ENCODE data around the gene NTMT2.

Gene NTMT2

DNA sequence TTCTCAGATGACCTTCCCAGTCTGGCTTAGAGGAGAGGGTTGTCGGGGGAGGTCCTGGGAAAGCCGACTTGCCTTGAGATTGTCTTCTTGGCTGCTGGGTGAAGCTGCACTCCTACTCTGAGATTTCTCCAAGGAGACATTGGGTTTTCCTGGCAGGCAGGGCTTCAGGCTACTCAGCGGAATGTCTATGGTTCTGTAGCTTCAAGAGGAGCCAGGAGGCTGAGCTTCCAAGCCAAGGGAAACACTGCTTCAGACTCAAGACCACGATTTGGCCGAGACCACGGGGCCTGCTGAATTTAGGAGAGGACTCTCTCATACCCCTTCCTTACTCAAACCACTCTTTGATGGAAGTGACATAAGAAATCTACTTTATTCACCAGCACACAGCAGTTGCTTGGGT, 67.8 kb downstream of the NTMT2 start:
- DNase-seq, result no peak

DNA sequence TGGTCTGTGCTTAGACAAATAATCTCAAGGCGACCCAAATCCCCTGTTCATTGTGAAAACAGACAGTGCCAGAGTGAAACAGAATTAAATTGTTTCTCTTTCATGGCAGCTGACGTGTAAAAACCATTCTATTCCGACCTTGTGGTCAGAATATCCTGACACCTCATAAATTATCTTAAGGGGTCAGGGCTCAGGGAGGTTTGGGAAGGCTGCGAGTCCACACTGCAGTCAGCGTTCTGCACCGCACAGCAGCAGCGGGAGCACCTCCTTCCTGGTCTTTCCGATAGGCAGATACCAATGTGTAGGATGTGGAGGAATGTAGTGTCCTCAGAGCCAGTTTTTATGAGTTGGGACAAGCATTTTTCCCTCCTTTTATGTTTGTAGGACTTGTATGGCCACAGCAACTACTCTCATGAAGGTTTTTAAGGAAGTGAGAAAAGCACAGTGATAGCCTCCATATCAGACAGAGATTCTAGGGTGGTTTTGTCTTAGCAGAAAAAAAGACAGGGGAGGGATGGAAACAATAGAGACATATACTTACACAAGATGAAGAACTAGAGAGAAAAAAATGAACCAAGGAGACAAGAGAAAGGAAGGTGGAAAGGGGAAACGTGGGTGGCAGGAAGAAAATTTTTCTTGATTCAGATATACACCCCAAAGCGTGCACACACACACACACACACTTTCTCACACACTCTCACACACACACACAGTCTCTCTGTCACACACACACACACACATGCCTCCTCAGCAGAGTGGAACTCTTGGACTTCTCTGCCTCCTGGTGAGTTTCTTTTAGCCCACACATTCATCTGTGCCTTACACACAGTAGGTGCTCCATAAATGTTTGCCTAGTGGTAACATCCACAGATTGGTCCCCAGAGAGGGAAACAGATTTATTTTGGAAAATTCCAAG, 68.6 kb downstream of the NTMT2 start:
- DNase-seq, result no peak

DNA sequence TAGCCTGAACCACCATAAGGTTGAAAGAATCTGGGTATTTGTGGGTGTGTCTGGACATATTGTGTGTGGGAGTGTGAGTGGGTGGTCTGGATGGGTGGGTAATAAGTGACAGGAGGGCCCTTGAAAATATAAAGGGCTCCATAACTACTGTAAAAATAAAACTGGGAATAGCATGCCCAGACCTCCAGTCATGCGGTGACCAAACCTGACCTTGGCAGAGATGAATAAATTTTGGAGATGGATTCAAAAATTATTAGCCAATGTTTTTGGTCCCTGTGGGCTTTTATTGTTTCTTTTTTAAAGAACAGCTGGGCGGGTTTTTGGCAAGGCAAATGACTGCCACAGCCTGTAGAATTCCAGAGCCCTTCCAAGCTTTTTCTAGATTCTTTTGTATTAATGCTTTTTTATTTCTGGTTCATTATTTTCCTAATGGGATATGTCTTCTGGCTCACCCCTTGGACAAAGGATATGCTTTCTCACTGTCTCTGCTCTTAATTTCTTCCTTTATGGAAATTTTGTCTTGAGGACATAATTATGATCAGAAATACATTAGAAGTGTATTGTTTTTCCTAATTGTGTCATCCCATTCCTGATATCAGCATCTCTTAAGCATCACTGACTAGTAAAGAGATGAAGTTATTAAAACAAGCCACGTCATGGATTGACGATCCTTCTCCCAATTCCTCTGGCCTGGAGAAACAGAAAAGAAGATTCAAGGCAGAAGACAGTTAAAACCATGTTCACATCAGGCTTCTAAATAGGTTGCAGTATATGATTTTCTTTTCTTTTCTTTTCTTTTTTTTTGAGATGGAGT, 69.5 kb downstream of the NTMT2 start:
- no peak for DNase-seq

DNA sequence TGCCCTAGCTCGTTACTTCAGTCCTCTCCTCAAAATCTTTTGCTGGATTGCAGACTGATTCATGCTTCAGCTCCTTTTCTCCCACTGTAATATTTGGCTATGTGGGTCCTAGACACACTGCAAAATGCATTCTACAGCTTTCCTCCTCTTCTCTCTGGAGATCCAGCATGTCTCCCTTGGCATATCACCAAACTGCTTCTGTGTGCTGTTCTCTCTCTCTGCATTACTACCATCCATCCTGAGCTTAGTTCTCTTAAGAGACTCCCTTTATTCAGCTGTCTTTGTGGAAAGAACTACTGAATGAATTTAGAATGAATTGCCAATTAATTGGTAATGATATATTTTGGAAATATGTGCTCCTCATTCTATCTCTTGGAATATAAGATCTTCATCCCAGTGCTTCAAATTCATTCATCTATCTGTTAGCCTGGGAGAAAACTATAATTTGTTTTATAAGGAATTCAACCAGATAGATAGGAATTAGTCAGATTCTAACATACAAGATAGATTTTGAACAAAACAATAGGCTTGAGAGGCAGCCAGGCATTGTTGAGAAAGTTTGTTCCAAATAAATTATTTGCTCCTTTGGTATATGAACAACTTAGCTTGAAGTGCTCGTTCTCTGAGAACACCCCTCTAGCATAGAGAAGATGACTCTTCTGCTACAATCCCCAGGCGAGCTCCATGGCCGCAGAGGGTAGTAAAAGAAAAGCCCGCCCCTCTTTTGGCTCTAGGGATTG, 71.9 kb downstream of the NTMT2 start:
- DNase-seq, result no peak

DNA sequence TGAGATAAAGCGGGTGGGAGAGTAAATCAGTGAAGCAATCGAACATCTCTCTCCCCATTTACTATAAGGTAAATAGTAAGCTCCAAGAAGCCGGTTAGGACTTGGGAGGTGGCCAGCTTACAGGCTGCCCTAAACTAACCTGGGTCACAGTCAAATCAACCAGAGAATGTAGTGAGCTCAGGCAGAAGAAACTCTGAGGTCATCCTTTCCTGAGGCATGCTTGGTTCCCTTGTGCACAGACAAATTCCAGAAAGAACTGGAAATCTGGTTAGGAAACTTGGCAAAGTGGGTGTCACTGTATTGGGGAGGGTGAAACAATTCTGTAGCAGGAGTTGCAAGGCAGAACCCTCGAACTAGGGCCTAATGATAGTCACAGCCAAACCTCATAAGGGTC, 72.5 kb downstream of the NTMT2 start:
- DNase-seq, result no peak
